Activated CD8-positive, alpha-beta memory T cell treated with anti-CD3 and anti-CD28 coated beads for 24 hours (primary cell): ENCODE data around the gene CCDC171.

Source experiments
- DNase-seq: peaks from one replicate; pipeline ENCODE4 v3.0.0-alpha.2; 2020

Gene CCDC171

DNA sequence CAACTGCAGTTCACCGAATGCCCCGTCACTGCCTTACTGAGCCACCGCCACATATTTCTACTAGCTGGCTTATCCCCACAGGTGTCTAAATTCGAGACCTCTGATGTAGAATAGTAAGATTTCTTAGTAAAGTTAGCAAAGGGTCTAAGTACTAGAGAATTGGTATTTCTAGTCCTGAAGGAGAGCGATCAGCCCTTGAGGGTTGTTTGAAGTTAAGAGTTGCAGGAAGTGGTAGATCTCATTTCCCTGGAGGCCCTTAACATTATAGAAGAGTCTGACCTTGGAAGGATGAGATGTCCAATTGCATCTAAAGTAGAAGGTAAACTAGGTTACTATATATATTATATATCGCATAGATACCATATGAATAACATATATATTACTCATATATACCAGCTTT is 451.8 kb downstream of the CCDC171 start:
- DNase-seq = no peak

DNA sequence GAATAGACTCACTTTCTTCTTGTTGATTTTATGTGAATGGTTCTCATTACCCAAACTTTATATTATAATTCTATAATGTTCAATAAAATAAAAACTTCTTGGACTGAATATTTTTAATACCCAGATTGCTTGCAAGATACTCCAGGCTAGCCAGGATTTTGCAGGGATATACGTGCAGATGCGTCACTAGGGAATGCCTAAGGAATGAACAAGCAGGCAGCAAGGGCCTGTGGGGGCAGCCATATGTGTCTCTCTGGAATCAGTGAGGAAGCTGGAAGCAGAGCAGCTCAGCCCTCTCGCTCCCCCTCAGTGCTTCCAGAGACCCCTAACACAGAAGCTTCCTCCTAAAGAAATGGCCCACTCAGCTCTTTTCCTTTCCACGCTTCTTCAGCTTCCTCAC is 457.4 kb downstream of the CCDC171 start:
- DNase-seq = no peak

DNA sequence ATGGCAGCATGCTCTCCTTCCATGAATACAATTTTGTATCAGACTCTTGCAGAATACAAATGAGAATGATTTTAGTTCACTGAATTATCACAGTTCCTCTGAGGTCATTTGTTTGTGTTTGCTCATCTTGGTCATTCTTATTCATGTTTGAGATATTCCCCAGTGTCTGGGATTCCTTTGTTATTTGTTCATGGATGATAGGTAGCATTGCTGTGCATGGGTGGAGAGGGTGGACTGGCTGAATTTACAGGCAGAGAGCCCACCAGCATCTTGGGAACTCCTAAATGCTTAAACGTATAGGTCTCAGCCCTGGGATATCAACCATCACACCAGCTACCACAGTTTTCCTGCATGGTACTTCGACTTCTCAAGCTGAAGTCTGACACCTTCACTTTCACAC is 459.8 kb downstream of the CCDC171 start:
- no peak for DNase-seq

DNA sequence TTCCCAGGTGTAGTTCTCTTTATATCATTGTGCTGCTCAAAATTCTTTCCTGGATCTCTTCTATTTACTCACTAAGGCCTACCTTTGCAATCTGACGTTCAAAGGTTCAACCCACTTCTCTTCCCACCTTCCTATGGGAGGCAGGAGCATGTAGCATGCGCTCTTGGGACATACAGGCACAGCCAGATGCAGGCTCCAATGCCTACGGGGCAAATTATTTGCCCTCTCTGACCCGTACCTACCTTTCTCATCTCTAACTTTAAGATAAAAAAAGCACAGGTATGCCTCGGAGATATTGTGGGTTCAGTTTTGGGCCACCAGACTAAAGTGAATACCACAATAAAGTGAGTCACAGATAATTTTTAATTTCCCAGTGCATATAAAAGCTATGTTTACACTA is 460.5 kb downstream of the CCDC171 start:
- DNase-seq = no peak

DNA sequence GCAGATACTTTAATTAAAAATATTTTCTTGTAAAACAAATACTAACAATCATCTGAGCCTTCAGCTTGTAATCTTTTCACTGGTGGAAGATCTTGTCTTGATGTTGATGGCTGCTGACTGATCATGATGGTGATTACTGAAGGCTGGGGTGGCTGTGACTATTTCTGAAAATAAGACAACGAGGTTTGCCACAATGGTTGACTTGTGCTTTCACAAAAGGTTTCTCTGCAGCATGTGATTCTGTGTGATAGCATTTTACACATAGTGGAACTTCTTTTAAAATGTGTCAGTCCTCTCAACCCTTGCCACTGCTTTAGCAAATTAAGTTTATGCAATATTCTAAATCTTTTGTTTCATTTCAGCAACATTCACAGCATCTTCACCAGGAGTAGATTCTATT is 461.0 kb downstream of the CCDC171 start:
- DNase-seq = no peak

DNA sequence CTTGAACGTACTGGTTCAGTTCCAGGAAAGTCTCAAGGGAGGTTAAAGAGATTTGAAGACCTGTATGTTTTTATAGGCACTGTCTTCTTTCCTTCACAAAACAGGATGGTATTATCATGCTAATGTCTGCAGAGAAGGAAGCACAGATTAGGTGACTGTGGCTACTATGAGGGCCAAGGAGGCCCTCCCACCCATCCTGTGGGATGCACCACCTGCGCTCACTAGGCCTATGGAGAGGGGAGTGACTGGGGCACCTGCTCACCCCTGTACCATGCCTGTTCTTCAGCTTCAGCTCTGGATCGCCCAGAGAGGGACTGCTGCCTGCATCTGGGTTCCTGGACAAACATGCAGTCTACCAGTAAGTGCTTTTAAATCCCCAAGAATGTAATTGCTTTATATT is 469.4 kb downstream of the CCDC171 start:
- no peak for DNase-seq

DNA sequence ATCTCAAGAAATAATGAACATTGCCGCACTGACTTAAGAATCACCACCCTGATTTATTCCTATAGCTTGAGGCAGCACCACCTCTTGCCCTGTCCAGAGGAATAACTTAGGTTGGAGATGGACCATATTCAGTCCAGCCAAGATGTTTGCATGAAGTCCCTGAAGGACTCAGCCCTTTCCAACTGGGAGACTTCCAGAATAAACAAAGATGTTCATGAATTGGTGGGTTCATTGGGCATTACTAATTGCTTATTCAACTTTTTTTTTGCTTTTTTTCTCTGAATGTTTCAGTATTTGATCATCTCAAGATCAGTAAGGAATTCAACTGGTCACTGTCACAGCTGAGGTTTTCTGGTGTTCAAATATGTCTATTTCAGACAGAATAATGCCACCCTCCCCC is 470.6 kb downstream of the CCDC171 start:
- DNase-seq = no peak
